IMR-90 (cell line): ENCODE results near the gene ZBED2. TPM values are rescaled to one million over a fixed set of nuclear protein-coding genes. Genes with fewer than 3 reads are reported as not detected.

Experiments used
- ATAC-seq: fragments of 200-7000 bp; cut with Tn5 transposase; 2 replicates; pipeline ENCODE4 v1.9.1; 2020; ENCODE audit warnings: low read depth, mild to moderate bottlenecking, moderate library complexity
- BruUV-seq: library from RNA; stranded (reverse); fragments of 400-500 nt; replicated peaks from 2 replicates; lab custom pipeline; 2021; lab: Mats Ljungman, UMichigan
- CTCF ChIA-PET: fragments of 300-600 bp; formaldehyde crosslinking; extraction: SDS; loops from one replicate; lab custom pipeline; 2021; ENCODE audit warnings: antibody characterized with exemption; lab: Yijun Ruan, JAX
- POLR2A ChIA-PET: fragments of 300-600 bp; sonication (Branson Sonifier 250); formaldehyde crosslinking; loops from one replicate; lab custom pipeline; 2022; ENCODE audit warnings: antibody characterized with exemption; ENCODE audit not compliant: unreplicated experiment; lab: Charles Lee
- DNase-seq: peaks from one replicate; pipeline ENCODE4 v3.0.0; 2013
- H2AFZ ChIP-seq: replicated peaks from 2 replicates; pipeline ENCODE3; 2013; ENCODE audit warnings: low read length, mild to moderate bottlenecking; ENCODE audit not compliant: poor library complexity
- H2AK5ac ChIP-seq: 2 replicates; pipeline ENCODE4 v1.6.1; 2013; ENCODE audit warnings: low read depth, low read length, inconsistent platforms
- H2AK9ac ChIP-seq: replicated peaks from 2 replicates; pipeline ENCODE3; 2013; ENCODE audit warnings: mild to moderate bottlenecking, low read depth, low read length, moderate library complexity; ENCODE audit not compliant: poor library complexity
- H2BK120ac ChIP-seq: 2 replicates; pipeline ENCODE4 v1.6.1; 2013; ENCODE audit warnings: low read depth, low read length, inconsistent platforms
- H2BK15ac ChIP-seq: 3 replicates; pipeline ENCODE4 v1.6.1; 2013; ENCODE audit warnings: low read depth, low read length, inconsistent platforms
- H2BK20ac ChIP-seq: 2 replicates; pipeline ENCODE4 v1.6.1; 2013; ENCODE audit warnings: low read depth, mild to moderate bottlenecking, inconsistent platforms, low read length, moderate library complexity
- H2BK5ac ChIP-seq: 2 replicates; pipeline ENCODE4 v1.6.1; 2013; ENCODE audit warnings: mild to moderate bottlenecking, low read depth, low read length, inconsistent platforms; ENCODE audit not compliant: poor library complexity, severe bottlenecking
- H3K14ac ChIP-seq: replicated peaks from 2 replicates; pipeline ENCODE4 v1.6.1; 2013; ENCODE audit warnings: low read depth, low read length, inconsistent platforms
- H3K18ac ChIP-seq: 2 replicates; pipeline ENCODE4 v1.6.1; 2013; ENCODE audit warnings: low read depth, low read length, control low read depth
- H3K23ac ChIP-seq: 2 replicates; pipeline ENCODE4 v1.6.1; 2013; ENCODE audit warnings: low read depth, low read length, inconsistent platforms
- H3K27ac ChIP-seq: 2 replicates; pipeline ENCODE4 v1.5.1; 2013; ENCODE audit warnings: mild to moderate bottlenecking, control low read depth, low read length; ENCODE audit not compliant: insufficient read depth
- H3K27me3 ChIP-seq: 2 replicates; pipeline ENCODE4 v1.6.1; 2013; ENCODE audit warnings: low read length; ENCODE audit not compliant: control insufficient read depth, insufficient read depth
- H3K36me3 ChIP-seq: 2 replicates; pipeline ENCODE4 v1.6.1; 2013; ENCODE audit warnings: low read length, mixed read lengths; ENCODE audit not compliant: control insufficient read depth, insufficient read depth
- H3K4ac ChIP-seq: 2 replicates; pipeline ENCODE4 v1.6.1; 2013; ENCODE audit warnings: low read depth, low read length, inconsistent platforms
- H3K4me1 ChIP-seq: 2 replicates; pipeline ENCODE4 v1.6.1; 2013; ENCODE audit warnings: low read length, mixed read lengths; ENCODE audit not compliant: control insufficient read depth, insufficient read depth
- H3K4me2 ChIP-seq: 2 replicates; pipeline ENCODE4 v1.6.1; 2013; ENCODE audit warnings: low read depth, mild to moderate bottlenecking, control low read depth, low read length, moderate library complexity
- H3K4me3 ChIP-seq: 2 replicates; pipeline ENCODE4 v1.5.1; 2013; ENCODE audit warnings: low read depth, mild to moderate bottlenecking, control low read depth, low read length, moderate library complexity; ENCODE audit not compliant: insufficient read depth
- H3K56ac ChIP-seq: 2 replicates; pipeline ENCODE4 v1.6.1; 2013; ENCODE audit warnings: low read length, inconsistent platforms; ENCODE audit not compliant: insufficient read depth; ENCODE audit errors: extremely low read depth
- H3K79me1 ChIP-seq, 2 experiments: 2 replicates each; pipeline ENCODE4 v1.6.1; 2013; ENCODE audit warnings: low read length in 2 of 2, inconsistent platforms in 1 of 2, low read depth in 1 of 2
- H3K9ac ChIP-seq: 2 replicates; pipeline ENCODE4 v1.6.1; 2013; ENCODE audit warnings: low read depth, low read length, control low read depth
- H3K9me1 ChIP-seq: 2 replicates; pipeline ENCODE4 v1.6.1; 2013; ENCODE audit warnings: low read length, inconsistent platforms; ENCODE audit not compliant: insufficient read depth
- H3K9me3 ChIP-seq: 2 replicates; pipeline ENCODE4 v1.6.1; 2013; ENCODE audit warnings: low read length; ENCODE audit not compliant: control insufficient read depth, insufficient read depth
- H4K20me1 ChIP-seq: 2 replicates; pipeline ENCODE4 v1.6.1; 2013; ENCODE audit warnings: low read length, inconsistent platforms; ENCODE audit not compliant: insufficient read depth
- H4K5ac ChIP-seq: 2 replicates; pipeline ENCODE4 v1.6.1; 2013; ENCODE audit warnings: mild to moderate bottlenecking, low read depth, low read length, control low read depth
- H4K8ac ChIP-seq, 2 experiments: 2 replicates each; pipeline ENCODE4 v1.6.1; 2013; ENCODE audit warnings: low read depth in 2 of 2, low read length in 2 of 2, control low read depth in 1 of 2, inconsistent platforms in 1 of 2
- H4K91ac ChIP-seq: 2 replicates; pipeline ENCODE4 v1.6.1; 2013; ENCODE audit warnings: low read depth, low read length, inconsistent platforms; ENCODE audit not compliant: insufficient read depth
- BHLHE40 ChIP-seq: fragments of 150-350 bp; IDR thresholded peaks from 2 replicates; pipeline ENCODE4 v1.6.1; 2016; ENCODE audit warnings: mild to moderate bottlenecking, low read depth, low read length
- CHD1 ChIP-seq: IDR thresholded peaks from 2 replicates; pipeline ENCODE4 v1.6.1; 2012; ENCODE audit warnings: low read depth, low read length, improper control_type of control experiment
- ELK1 ChIP-seq: fragments of 150-350 bp; IDR thresholded peaks from 2 replicates; pipeline ENCODE4 v1.6.1; 2016; ENCODE audit warnings: low read depth, mild to moderate bottlenecking, low read length, moderate library complexity, borderline replicate concordance
- FOS ChIP-seq: fragments of 150-350 bp; IDR thresholded peaks from 2 replicates; pipeline ENCODE4 v1.6.1; 2016; ENCODE audit warnings: low read depth, low read length
- MAZ ChIP-seq: IDR thresholded peaks from 2 replicates; pipeline ENCODE4 v1.6.1; 2012; ENCODE audit warnings: low read depth, mild to moderate bottlenecking, low read length, improper control_type of control experiment, moderate library complexity, borderline replicate concordance
- MXI1 ChIP-seq: IDR thresholded peaks from 2 replicates; pipeline ENCODE4 v1.6.1; 2012; ENCODE audit warnings: low read depth, mild to moderate bottlenecking, low read length, moderate library complexity, borderline replicate concordance
- USF2 ChIP-seq: fragments of 150-350 bp; IDR thresholded peaks from 2 replicates; pipeline ENCODE4 v1.6.1; 2017; ENCODE audit warnings: mild to moderate bottlenecking, antibody characterized with exemption, low read length, low read depth
- WGBS, 2 experiments: methylation state at CpG; one replicate each; pipeline versions ENCODE4 v1.1.5 to v1.1.7; 2013; ENCODE audit warnings: missing lambda C conversion rate in 2 of 2; ENCODE audit not compliant: insufficient read length in 1 of 2; ENCODE audit errors: extremely low coverage in 2 of 2; 5-methylcytosine and 5-hydroxymethylcytosine counted together
- dilution Hi-C: fragments of 300-500 bp; cut with HindIII; formaldehyde crosslinking; loops from one replicate; pipeline ENCODE4 v1.14.3; 2018; ENCODE audit warnings: low sequenced_read_pairs; ENCODE audit not compliant: unreplicated experiment
- in situ Hi-C: fragments of 300-500 bp; cut with MboI; formaldehyde crosslinking; loops from 3 replicates; pipeline ENCODE4 v1.14.3; 2019; ENCODE audit warnings: low sequenced_read_pairs, inconsistent platforms, mixed read lengths
- intact Hi-C: fragments of 100-400 bp; cut with micrococcal nuclease; formaldehyde crosslinking; loops from 2 replicates; pipeline ENCODE4 v1.10.0; 2022
- polyA plus RNA-seq, 3 experiments: library from polyadenylated mRNA; depleted of rRNA; stranded (reverse); fragments of >200 nt; gene quantifications; 2 replicates each; pipeline ENCODE4 v1.2.3, GENCODE V29; 2012; ENCODE audit warnings: low replicate concordance in 1 of 3
- total RNA-seq: library from RNA; depleted of rRNA; stranded (reverse); fragments of >200 nt; gene quantifications from 2 replicates; pipeline ENCODE4 v1.2.3, GENCODE V29; 2012

Gene ZBED2
- total and polyA plus RNA-seq, 2 of the 4 experiments (the other 2 are of a cell fraction), result 0.51 to 0.72 TPM

DNA sequence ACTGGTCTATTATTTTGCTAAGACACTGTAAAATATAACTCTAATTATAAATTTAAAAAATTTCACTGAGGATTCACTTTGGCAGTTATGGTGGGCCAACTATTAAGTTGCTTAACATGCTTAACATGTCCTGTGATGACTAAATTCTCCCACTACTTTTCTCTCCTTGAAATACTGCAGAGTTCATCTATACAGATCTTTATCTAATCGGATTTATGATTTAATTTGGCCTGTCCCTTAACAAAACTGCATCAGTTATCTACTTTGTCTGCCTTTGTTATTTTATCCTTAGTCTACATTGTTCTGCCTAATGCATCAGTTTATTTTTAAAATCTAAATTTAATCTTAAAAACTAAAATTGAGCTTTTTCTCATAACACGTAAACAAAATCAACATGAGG lies 26.8 kb downstream of the ZBED2 start:
- Histone ChIP-seq H3K4ac (no peak overlapping the region), H3K79me1 (no peaks in the 10 kb centered on the region), H3K27me3 (peaks cover 5% of the 10 kb centered on the region; the same call in 1 of the 2 replicates), H3K9me1 (no peaks in the 10 kb centered on the region), H3K4me1 (no peaks in the 10 kb centered on the region), H3K9me3 (no peaks in the 10 kb centered on the region), H3K4me2 (no peak overlapping the region), H3K14ac (no peak overlapping the region), H3K9ac (no peak overlapping the region), H4K5ac (no peak overlapping the region), H2BK120ac (no peak overlapping the region), H4K20me1 (no peaks in the 10 kb centered on the region), H3K56ac (no peak overlapping the region), H2AK5ac (no peak overlapping the region), H3K4me3 (no peak overlapping the region), H3K36me3 (no peaks in the 10 kb centered on the region), H2BK20ac (no peak overlapping the region), H3K18ac (no peak overlapping the region), H2BK5ac (no peak overlapping the region), H2AFZ (no peak overlapping the region), H2AK9ac (no peak overlapping the region), H4K91ac (no peak overlapping the region), H3K27ac (no peak overlapping the region), H3K23ac (no peak overlapping the region), H2BK15ac (no peak overlapping the region), H4K8ac (no peak overlapping the region)
- DNase-seq, result no peak
- 100% methylated on average over 1 of the region's 2 CpGs; no CpG with 5 or more reads in 1 of the 2 experiments for WGBS, 2 experiments
- in situ Hi-C loops (no loop called here), intact Hi-C loops (no loop called here), dilution Hi-C loops (no loop called here)
- no peak for ATAC-seq
- POLR2A ChIA-PET, result no interaction called here
- TF ChIP-seq ELK1, result no peak
- no peak for TF ChIP-seq BHLHE40
- no peak for TF ChIP-seq MXI1
- no peak for TF ChIP-seq FOS
- no peak for TF ChIP-seq CHD1
- TF ChIP-seq MAZ, result no peak
- no peak for TF ChIP-seq USF2
- CTCF ChIA-PET, result interaction anchor here (1.0 to 1.5 kb wide), 3 partner anchors 9 to 123 kb away, joined by 3 to 6 read pairs (median 3); partner anchors contain the start of gene CD96
- no TSS peak for BruUV-seq
